ENCODE measurements around the gene CAV2. TPM values are rescaled to one million over a fixed set of nuclear protein-coding genes. Genes with fewer than 3 reads are reported as not detected.
"Not testable (repeated sequence)": the region's sequence is repeated elsewhere in the genome, so short reads cannot be mapped to it uniquely, and the experiment has no call there.

Gene CAV2
- total RNA-seq, 2 donors from 2014 or later = 180 to 278 TPM

GRCh38 chr7:116477625-116478024 lies 21.9 kb upstream of the CAV2 start:
- Histone ChIP-seq H3K27me3 (no peaks in the 10 kb centered on the region), H3K36me3 (no peaks in the 10 kb centered on the region), H3K9me3 (no peaks in the 10 kb centered on the region), H3K27ac (no peak overlapping the region), H3K4me3 (no peak overlapping the region), H3K4me1 (no peaks in the 10 kb centered on the region)
- no peak for DNase-seq (ENCODE audit: low spot score)
- no peak for TF ChIP-seq CTCF (IDR thresholded peaks at IDR 0.05)

GRCh38 chr7:116478834-116479233 lies 20.7 kb upstream of the CAV2 start:
- no peak for TF ChIP-seq CTCF (IDR thresholded peaks at IDR 0.05)
- DNase-seq (ENCODE audit: low spot score) = no peak
- Histone ChIP-seq H3K4me3 (no peak overlapping the region), H3K36me3 (no peaks in the 10 kb centered on the region), H3K9me3 (no peaks in the 10 kb centered on the region), H3K4me1 (no peaks in the 10 kb centered on the region), H3K27ac (no peak overlapping the region), H3K27me3 (no peaks in the 10 kb centered on the region)

- Histone ChIP-seq H3K9me3 (no peaks in the 10 kb centered on the region), H3K36me3 (no peaks in the 10 kb centered on the region), H3K27me3 (no peaks in the 10 kb centered on the region), H3K4me3 (no peak overlapping the region), H3K4me1 (no peaks in the 10 kb centered on the region), H3K27ac (no peak overlapping the region)
- no peak for TF ChIP-seq CTCF (IDR thresholded peaks at IDR 0.05)
- no peak for DNase-seq (ENCODE audit: low spot score)
These were observed 16.1 kb upstream of the CAV2 start for GRCh38 chr7:116483271-116483942.

GRCh38 chr7:116484389-116484788 lies 15.1 kb upstream of the CAV2 start:
- not testable (repeated sequence) for H3K36me3 ChIP-seq; H3K9me3 ChIP-seq; H3K27ac ChIP-seq; H3K27me3 ChIP-seq; DNase-seq (ENCODE audit: low spot score); H3K4me3 ChIP-seq; H3K4me1 ChIP-seq

GRCh38 chr7:116487907-116488521 lies 11.5 kb upstream of the CAV2 start:
- Histone ChIP-seq H3K36me3 (no peaks in the 10 kb centered on the region), H3K9me3 (no peaks in the 10 kb centered on the region), H3K4me3 (no peak overlapping the region), H3K27me3 (no peaks in the 10 kb centered on the region), H3K4me1 (peaks cover 0 to 23% of the 10 kb centered on the region in 2 donors), H3K27ac (no peak overlapping the region)
- DNase-seq (ENCODE audit: low spot score) = no peak
- TF ChIP-seq CTCF (IDR thresholded peaks at IDR 0.05) = no peak

- Histone ChIP-seq H3K27me3 (no peaks in the 10 kb centered on the region), H3K4me1 (peaks cover 0 to 29% of the 10 kb centered on the region in 2 donors), H3K9me3 (no peaks in the 10 kb centered on the region), H3K27ac (no peak overlapping the region), H3K36me3 (no peaks in the 10 kb centered on the region), H3K4me3 (no peak overlapping the region)
- TF ChIP-seq CTCF (IDR thresholded peaks at IDR 0.05) = no peak
- DNase-seq (ENCODE audit: low spot score) = no peak
These were observed 9.2 kb upstream of the CAV2 start for GRCh38 chr7:116490351-116490750.

All from right atrium auricular region (tissue), 2 donors.